Mucosa of stomach (tissue), 1 donor: ENCODE measurements around the gene MACF1.

Experiments
- H3K27me3 ChIP-seq: one replicate; pipeline ENCODE4 v1.7.0; 2013; ENCODE audit warnings: mild to moderate bottlenecking, low read length; ENCODE audit not compliant: control insufficient read depth, insufficient read depth
- H3K36me3 ChIP-seq: one replicate; pipeline ENCODE4 v1.7.0; 2013; ENCODE audit warnings: low read length; ENCODE audit not compliant: control insufficient read depth, insufficient read depth
- H3K4me1 ChIP-seq: one replicate; pipeline ENCODE4 v1.7.0; 2013; ENCODE audit warnings: mild to moderate bottlenecking, low read length; ENCODE audit not compliant: control insufficient read depth, insufficient read depth
- H3K4me3 ChIP-seq: one replicate; pipeline ENCODE4 v1.7.0; 2013; ENCODE audit warnings: low read length
- H3K9ac ChIP-seq: one replicate; pipeline ENCODE4 v1.7.0; 2013; ENCODE audit warnings: mild to moderate bottlenecking, low read length, moderate library complexity
- H3K9me3 ChIP-seq: one replicate; pipeline ENCODE4 v1.7.0; 2013; ENCODE audit warnings: mild to moderate bottlenecking, low read length, moderate library complexity; ENCODE audit not compliant: control insufficient read depth
- donor health status: Pancreatic carcinoma.

Gene MACF1

DNA sequence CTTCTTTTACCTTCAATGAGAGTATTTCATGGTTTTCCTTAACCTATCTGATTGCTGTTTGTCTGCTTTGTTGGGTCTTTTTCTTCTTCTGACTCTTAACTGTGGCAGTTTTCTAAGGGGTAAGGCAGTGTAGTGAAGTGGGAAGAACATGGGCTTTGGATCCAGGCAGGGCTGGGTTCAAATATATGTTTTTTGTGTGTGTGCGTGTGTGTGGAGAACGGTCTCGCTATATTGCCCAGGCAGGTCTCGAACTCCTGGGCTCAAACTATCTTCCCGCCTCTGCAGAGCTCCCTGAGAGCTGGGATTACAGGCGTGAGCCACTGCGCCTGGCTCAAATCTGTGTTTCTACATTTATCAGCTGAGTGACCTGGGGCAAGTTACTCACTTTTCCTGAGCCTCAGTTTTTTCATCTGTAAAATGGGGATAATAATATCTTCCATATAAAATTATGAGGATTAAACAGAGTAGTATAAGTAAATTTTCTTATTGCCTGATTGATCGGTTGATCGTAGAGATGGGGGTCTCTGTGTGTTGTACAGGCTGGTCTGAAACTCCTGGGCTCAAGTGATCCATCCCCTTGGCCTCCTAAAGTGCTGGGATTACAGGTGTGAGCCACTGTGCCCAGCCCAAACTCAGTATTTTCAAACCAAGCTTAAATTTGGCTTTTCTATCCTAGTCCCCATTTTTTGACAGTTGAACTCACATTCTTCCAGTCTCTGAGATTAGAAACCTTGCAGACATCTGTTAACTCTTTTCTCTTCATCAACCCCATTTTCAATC, 36.0 kb upstream of the MACF1 start:
- no peak overlapping the region for H3K4me3 ChIP-seq
- H3K9me3 ChIP-seq = no peaks in the 10 kb centered on the region
- no peak overlapping the region for H3K9ac ChIP-seq
- H3K36me3 ChIP-seq = no peaks in the 10 kb centered on the region
- peaks cover 16% of the 10 kb centered on the region for H3K4me1 ChIP-seq
- no peaks in the 10 kb centered on the region for H3K27me3 ChIP-seq

DNA sequence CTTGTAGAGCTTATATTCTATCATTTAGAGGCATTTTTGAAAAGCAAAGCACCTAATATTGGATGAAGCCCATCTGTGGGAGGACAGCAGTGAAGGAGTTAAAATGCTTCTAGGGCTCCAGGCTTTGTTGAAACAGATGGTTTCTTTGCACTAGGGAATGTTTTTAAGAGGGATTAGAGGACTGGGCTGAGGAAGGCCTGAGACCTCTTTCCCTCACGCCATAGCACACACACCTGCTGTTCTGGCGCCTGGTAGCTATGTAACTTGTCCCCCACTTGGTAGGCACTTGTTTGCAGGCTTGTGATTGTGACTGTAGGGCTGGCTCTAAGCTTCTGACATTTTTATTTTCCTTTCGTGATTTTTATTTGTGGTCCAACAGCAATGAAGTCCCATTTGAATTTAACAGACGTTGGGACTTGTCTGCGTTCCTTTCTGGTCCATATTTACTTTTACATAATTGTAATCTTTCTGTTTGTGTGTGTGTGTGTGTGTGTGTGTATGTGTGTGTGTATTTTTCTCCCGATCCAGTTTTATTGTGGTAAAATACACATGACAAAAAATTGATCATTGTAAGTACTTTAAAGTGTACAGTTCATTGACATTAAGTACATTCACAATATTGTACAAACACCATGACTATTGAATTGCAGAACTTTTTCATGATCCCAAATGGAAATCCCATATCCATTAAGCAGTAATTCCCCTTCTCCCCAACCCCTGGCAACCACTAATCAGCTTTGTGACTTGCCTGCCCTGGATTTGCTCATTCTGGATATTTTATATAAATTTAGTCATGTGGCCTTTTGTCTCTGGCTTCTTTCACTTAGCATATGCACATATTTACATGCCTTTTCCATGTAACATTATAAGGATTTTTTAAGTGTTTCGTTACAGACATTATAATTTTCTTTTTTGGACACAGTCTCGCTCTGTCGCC, 33.5 kb upstream of the MACF1 start:
- no peak overlapping the region for H3K9ac ChIP-seq
- peaks cover 10% of the 10 kb centered on the region for H3K4me1 ChIP-seq
- no peaks in the 10 kb centered on the region for H3K27me3 ChIP-seq
- H3K36me3 ChIP-seq = no peaks in the 10 kb centered on the region
- no peak overlapping the region for H3K4me3 ChIP-seq
- no peaks in the 10 kb centered on the region for H3K9me3 ChIP-seq

DNA sequence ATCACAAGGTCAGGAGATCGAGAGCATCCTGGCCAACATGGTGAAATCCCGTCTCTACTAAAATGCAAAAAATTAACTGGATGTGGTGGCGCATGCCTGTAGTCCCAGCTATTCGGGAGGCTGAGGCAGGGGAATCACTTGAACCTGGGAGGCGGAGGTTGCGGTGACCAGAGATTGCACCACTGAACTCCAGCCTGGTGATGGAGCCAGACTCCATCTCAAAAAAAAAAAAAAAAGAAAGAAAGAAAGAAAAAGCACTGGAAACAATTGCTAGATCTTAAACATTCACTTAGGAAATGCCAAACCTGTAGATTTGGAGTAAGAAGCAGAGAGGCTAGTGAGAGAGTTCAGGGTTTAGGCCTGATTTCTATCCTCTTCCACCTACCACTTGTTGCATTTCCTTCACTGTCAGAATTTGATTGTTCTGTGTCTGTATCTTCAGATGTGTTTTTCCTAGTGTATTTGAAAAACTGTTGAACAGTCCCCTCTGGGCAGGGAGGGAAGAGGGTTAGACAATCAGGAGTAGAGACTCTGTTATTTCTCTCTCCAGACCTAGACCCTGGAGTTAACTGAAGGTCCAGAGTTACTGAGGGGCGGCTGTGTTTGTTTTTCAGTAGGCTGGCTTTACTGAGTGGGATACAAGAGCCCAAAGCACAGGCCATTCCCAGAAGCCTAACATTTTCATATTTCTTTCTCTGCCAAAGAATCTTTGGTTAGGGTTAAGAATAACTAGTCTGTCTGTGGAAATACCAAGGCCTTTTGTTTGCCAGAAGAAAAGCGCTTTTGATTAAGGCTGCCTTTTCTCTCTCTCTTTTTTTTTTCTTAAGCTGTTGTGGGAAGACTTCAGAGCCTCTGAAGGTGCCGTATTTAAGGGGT, 31.1 kb upstream of the MACF1 start:
- no peaks in the 10 kb centered on the region for H3K27me3 ChIP-seq
- H3K4me1 ChIP-seq = peaks cover 9% of the 10 kb centered on the region
- H3K9me3 ChIP-seq = no peaks in the 10 kb centered on the region
- no peaks in the 10 kb centered on the region for H3K36me3 ChIP-seq
- no peak overlapping the region for H3K4me3 ChIP-seq
- H3K9ac ChIP-seq = no peak overlapping the region

DNA sequence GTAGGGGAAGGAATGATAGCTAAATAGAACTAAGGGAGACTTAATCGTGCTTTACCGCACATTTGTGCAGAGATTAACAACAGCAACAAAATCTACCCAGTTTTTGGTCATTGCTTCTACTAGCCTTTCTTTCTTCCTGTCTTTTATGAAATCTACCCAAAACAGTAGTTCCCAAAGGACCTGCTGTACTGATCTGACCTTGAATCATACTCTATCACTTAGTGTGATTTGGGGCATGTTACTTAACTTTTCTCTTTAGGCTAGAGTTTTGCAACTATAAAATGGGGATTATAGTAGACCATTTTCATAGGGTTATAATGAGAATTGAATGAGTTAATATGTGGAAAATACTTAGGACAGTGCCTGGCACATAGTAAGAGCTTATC, 30.5 kb upstream of the MACF1 start:
- Histone ChIP-seq H3K36me3 (no peaks in the 10 kb centered on the region), H3K4me1 (peaks cover 15% of the 10 kb centered on the region), H3K4me3 (no peak overlapping the region), H3K9me3 (no peaks in the 10 kb centered on the region), H3K9ac (no peak overlapping the region), H3K27me3 (no peaks in the 10 kb centered on the region)

DNA sequence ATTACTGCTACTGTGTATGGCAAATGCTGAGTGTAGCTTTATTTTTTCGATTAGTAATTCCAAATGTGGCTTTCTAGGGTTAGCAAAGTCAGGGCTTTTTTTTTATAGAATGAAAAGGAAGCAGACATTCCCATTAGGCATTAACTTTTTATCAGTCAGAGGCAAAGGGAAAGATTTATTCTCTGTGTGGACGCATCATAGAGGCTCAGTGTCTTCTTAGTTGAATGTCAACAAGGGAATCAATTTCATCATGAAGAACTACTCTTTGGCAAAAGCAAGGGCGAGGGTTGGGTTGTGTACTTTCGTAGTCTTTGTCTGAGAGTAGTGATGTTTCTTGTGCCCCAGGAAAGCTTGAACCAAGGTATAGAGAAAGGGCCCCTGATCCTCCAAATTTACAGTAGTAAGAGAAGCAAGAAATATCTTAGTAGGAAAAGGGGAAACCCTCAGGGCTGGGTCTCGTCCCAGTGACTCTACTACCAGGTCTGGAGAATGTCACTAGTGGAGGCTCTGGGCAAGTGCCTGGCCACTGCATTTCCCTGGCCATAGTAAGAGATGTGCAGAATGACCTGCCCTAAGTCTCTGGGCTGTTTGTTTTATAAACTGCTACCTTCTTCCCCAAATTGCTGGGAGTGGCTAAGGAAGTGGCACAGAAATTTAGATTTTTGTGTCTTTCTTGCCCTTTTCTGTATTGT, 30.0 kb upstream of the MACF1 start:
- no peaks in the 10 kb centered on the region for H3K36me3 ChIP-seq
- no peaks in the 10 kb centered on the region for H3K9me3 ChIP-seq
- H3K27me3 ChIP-seq = no peaks in the 10 kb centered on the region
- no peak overlapping the region for H3K4me3 ChIP-seq
- H3K4me1 ChIP-seq = peaks cover 19% of the 10 kb centered on the region
- H3K9ac ChIP-seq = no peak overlapping the region

DNA sequence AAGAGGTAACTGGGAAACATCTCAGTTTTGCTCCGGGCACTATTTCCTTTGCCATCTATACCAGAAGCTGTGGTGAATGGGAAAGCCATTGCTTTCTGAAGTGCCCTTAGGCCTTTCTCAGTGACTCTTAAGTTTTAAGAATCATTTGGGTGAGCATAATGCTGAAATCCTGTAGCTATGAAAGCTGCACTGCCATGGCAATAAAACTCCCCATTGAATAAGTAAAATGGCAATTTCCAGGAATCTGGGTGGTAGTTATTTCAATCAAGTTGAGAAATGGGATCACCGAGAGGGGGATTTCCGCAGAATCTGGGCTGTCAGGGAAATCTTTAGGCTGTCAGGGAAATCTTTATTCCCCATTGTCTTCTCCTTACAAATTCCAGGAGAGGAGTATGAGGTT, 26.8 kb upstream of the MACF1 start:
- no peaks in the 10 kb centered on the region for H3K36me3 ChIP-seq
- no peak overlapping the region for H3K4me3 ChIP-seq
- H3K4me1 ChIP-seq = peaks cover 19% of the 10 kb centered on the region
- no peaks in the 10 kb centered on the region for H3K27me3 ChIP-seq
- no peaks in the 10 kb centered on the region for H3K9me3 ChIP-seq
- no peak overlapping the region for H3K9ac ChIP-seq

DNA sequence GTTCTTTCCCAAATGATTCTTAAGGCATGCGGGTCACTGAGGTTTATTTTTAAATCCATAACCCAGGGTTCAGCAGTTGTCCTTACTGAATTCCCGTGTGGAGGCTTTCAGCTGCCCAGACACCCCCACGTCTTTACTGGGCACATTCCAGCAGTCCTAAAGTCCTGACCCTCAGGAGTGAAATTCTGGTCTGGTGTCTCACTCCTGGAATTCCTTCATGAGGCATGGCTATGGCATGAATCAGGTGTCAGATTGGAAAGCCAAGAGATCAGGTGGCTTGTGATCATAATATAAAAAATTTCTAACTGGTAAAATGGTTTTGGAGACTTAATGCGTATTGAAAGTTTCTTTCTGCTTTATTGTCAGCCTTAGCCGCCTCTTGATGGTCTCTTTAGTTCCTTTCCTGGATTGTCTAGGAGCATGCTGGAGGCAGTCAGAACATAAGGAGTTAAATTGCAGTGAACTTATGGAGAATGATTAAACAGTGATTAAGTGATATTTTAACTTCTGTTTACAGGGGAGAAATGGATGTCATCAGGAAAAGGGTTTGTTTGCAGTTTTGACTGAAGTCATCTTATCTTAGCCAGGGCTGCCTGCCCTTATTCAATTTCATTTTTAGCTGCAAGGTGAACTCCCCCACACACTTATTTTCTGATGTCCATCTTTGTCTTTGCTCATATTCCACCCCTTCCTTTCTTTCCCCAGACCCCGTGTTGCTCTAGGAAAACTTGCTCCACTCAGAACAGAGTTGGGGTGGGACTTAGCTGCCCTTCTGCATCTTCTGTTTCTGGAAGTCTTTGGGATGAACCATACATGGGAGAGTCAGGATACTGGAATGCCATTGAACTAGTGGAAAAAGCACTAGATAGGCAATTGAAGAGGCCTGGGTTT, 25.7 kb upstream of the MACF1 start:
- H3K36me3 ChIP-seq = no peaks in the 10 kb centered on the region
- H3K9ac ChIP-seq = peak overlapping the region; percentile 7
- no peaks in the 10 kb centered on the region for H3K9me3 ChIP-seq
- peaks cover 22% of the 10 kb centered on the region for H3K4me1 ChIP-seq
- no peaks in the 10 kb centered on the region for H3K27me3 ChIP-seq
- H3K4me3 ChIP-seq = no peak overlapping the region

DNA sequence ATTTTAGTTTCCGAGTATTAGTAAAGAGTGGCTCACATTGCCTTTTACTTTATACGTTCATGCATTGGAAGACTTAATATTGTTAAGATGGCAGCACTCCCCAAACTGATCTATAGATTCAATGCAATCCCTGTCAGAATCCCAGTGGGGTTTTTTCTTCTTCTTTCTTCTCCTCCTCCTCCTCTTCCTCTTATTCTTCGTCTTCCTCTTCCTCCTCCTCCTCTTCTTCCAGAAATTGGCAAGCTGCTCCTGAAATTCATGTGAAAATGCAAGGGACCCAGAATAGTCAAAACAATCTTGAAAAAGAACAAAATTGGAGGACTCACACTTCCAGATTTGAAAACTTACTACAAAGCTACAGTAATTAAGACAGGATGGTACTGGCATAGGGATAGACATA, 23.2 kb upstream of the MACF1 start:
- Histone ChIP-seq H3K27me3 (no peaks in the 10 kb centered on the region), H3K9me3 (no peaks in the 10 kb centered on the region), H3K4me1 (peaks cover 34% of the 10 kb centered on the region), H3K36me3 (no peaks in the 10 kb centered on the region), H3K4me3 (no peak overlapping the region), H3K9ac (no peak overlapping the region)

DNA sequence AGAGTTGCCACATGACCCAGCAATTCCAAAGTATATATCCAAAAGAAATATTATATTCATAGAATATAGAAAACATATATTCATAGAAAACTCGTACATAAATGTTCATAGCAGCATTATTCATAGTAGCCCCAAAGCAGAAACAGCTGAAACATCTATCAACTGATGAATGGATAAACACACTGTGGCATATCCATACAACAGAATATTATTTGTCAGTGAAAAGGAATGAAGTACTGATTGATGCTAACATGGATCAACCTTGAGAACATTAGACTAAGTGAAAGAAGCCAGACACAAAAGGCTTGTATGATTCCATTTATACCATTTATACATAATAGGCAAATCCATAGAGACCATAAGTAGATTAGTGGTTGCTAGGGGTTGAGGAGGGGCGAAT, 21.7 kb upstream of the MACF1 start:
- H3K4me1 ChIP-seq = peaks cover 34% of the 10 kb centered on the region
- no peak overlapping the region for H3K9ac ChIP-seq
- no peaks in the 10 kb centered on the region for H3K36me3 ChIP-seq
- H3K4me3 ChIP-seq = no peak overlapping the region
- no peaks in the 10 kb centered on the region for H3K27me3 ChIP-seq
- H3K9me3 ChIP-seq = no peaks in the 10 kb centered on the region

DNA sequence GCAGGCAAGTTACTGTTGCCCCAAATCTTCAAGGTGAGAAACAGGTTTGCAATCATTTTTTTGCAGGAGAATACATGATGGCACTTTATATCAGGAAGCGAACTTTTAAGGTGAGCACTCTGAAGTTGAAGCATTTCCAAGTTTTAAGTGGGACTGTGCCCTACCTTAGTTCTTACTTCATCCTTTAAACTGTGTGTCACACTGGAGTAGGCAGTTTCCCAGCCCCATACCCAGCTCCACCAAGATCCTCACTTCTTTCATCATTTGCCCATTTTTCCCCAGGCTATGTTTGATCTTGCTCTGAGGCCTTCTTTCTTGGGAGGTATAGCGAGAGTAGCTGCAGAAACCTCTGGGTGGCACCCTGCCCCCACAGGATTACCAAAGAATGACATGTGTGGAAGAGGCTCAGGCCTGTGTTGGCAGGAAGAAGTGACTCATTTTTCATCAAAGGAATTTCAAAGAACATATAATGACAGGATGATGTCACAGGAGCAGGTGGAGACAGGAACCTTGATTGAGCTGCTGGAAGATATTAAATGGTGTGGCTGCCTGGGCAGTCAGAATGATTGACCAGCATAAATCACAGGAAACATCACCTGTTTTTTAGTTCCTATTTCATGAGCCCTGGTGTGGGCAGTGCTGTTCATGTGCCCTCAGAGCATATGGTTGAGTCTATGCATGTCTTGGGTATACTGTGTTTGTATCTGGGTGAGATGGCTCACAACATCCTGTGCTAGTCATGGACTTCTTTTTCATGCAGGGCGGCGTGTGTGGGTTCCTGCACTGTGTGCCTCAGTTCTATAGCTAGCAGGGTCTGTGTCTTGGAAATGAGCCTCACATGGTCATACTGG, 20.8 kb upstream of the MACF1 start:
- Histone ChIP-seq H3K4me1 (peaks cover 27% of the 10 kb centered on the region), H3K9ac (no peak overlapping the region), H3K4me3 (no peak overlapping the region), H3K9me3 (no peaks in the 10 kb centered on the region), H3K27me3 (no peaks in the 10 kb centered on the region), H3K36me3 (no peaks in the 10 kb centered on the region)
